ENCODE data around the gene HNRNPUL1. TPM values are rescaled to one million over a fixed set of nuclear protein-coding genes. Genes with fewer than 3 reads are reported as not detected.

Gene HNRNPUL1
- total RNA-seq, 1 experiment from 2014 or later, result 201 TPM

GRCh38 chr19:41325947-41326706 lies 62.0 kb downstream of the HNRNPUL1 start:
- ChIA-PET POLR2A (no interaction called here), RAD21 (ENCODE audit: low non-redundant PET in 1 of 2, low total read pairs in 2 of 2, uncharacterized antibody in 2 of 2, unreplicated experiment in 2 of 2) (no interaction called here), CTCF (no interaction called here)
- Histone ChIP-seq H2AFZ (ENCODE audit: low read depth, low read length, poor library complexity, severe bottlenecking) (no peak overlapping the region), H3K36me3 (ENCODE audit: control insufficient read depth in 1 of 2, insufficient read depth in 2 of 2, low read length in 2 of 2) (peaks cover 2 to 9% of the 10 kb centered on the region in 2 experiments; a peak in 1 of 4 replicates), H3K27ac (ENCODE audit: low read depth, low read length) (no peak overlapping the region), H4K20me1 (ENCODE audit: insufficient read depth) (no peaks in the 10 kb centered on the region), H3K27me3 (ENCODE audit: insufficient read depth, low read length) (no peaks in the 10 kb centered on the region), H3K79me2 (ENCODE audit: insufficient read depth, low read length) (no peaks in the 10 kb centered on the region), H3K9me2 (ENCODE audit: insufficient read depth) (no peaks in the 10 kb centered on the region), H3K4me3 (replicated peaks in 1 of 2; ENCODE audit: low read depth in 1 of 2, low read length in 2 of 2) (no peak overlapping the region), H3K9ac (ENCODE audit: low read length) (no peak overlapping the region), H3K4me2 (ENCODE audit: low read length) (no peak overlapping the region), H3K9me3 (ENCODE audit: control insufficient read depth in 1 of 2, insufficient read depth in 1 of 2, low read depth in 1 of 2, low read length in 2 of 2) (no peaks in the 10 kb centered on the region), H3K4me1 (ENCODE audit: control insufficient read depth in 1 of 2, insufficient read depth in 2 of 2, low read length in 2 of 2) (peaks cover 8 to 39% of the 10 kb centered on the region in 2 experiments; a peak in 3 of 4 replicates)
- intact Hi-C loops (cut with micrococcal nuclease), result no loop called here
- TF ChIP-seq CEBPB (IDR thresholded peaks at IDR 0.05; ENCODE audit: low read depth) (no peak), POLR2A (IDR thresholded peaks at IDR 0.05; ENCODE audit: borderline replicate concordance, extremely low read depth, insufficient read depth, insufficient read length) (no peak), ZNF274 (IDR thresholded peaks at IDR 0.05; ENCODE audit: low read depth, low read length) (no peak), YY1 (IDR thresholded peaks at IDR 0.05; ENCODE audit: extremely low read depth, insufficient replicate concordance, low read depth, low read length) (no peak), JUND (IDR thresholded peaks at IDR 0.05) (no peak), EGR1 (IDR thresholded peaks at IDR 0.05; ENCODE audit: low read depth) (no peak), CBX3 (IDR thresholded peaks at IDR 0.05; ENCODE audit: low read depth) (no peak), SRF (IDR thresholded peaks at IDR 0.05; ENCODE audit: low read depth) (no peak), TCF7L2 (IDR thresholded peaks at IDR 0.05; ENCODE audit: borderline replicate concordance, extremely low read depth, insufficient read depth, insufficient read length) (no peak), REST (IDR thresholded peaks at IDR 0.05; ENCODE audit: low read depth) (no peak), SIN3A (IDR thresholded peaks at IDR 0.05; ENCODE audit: low read depth) (no peak), ELF1 (IDR thresholded peaks at IDR 0.05; ENCODE audit: borderline replicate concordance, low read depth) (no peak)
- TF ChIP-seq, protein P1, sequence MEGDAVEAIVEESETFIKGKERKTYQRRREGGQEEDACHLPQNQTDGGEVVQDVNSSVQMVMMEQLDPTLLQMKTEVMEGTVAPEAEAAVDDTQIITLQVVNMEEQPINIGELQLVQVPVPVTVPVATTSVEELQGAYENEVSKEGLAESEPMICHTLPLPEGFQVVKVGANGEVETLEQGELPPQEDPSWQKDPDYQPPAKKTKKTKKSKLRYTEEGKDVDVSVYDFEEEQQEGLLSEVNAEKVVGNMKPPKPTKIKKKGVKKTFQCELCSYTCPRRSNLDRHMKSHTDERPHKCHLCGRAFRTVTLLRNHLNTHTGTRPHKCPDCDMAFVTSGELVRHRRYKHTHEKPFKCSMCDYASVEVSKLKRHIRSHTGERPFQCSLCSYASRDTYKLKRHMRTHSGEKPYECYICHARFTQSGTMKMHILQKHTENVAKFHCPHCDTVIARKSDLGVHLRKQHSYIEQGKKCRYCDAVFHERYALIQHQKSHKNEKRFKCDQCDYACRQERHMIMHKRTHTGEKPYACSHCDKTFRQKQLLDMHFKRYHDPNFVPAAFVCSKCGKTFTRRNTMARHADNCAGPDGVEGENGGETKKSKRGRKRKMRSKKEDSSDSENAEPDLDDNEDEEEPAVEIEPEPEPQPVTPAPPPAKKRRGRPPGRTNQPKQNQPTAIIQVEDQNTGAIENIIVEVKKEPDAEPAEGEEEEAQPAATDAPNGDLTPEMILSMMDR (IDR thresholded peaks at IDR 0.05 in 2 of 3, conservative IDR thresholded peaks at IDR 0.05 in 1 of 3; ENCODE audit: borderline replicate concordance in 1 of 3, insufficient read depth in 1 of 3, low read depth in 2 of 3, low read length in 2 of 3), result no peak
- DNase-seq (ENCODE audit: low read depth, low spot score) (no peak), ATAC-seq (no peak)
- no TSS peak for BruUV-seq (replicated peaks)

Data from HCT116 (cell line).